RWPE1 (cell line): Measurements from ENCODE around the gene MED12L.
A peak's percentile ranks its signal among the peaks of the same experiment; 100 is the strongest.

Experiments used
- CTCF ChIA-PET: fragments of 350-600 bp; sonication (Branson Sonifier 250); formaldehyde crosslinking; extraction: SDS; loops from one replicate; lab custom pipeline; 2021; lab: Yijun Ruan, JAX
- POLR2A ChIA-PET: fragments of 400-600 bp; formaldehyde crosslinking; extraction: SDS; loops from one replicate; lab custom pipeline; 2020; ENCODE audit warnings: antibody characterized with exemption; ENCODE audit not compliant: low non-redundant PET; lab: Yijun Ruan, JAX
- DNase-seq: peaks from one replicate; pipeline ENCODE4 v3.0.0; 2012; ENCODE audit warnings: low spot score
- H3K27ac ChIP-seq: fragments of 450-650 bp; 2 replicates; pipeline ENCODE4 v1.5.1; 2017
- CTCF ChIP-seq: fragments of 450-650 bp; conservative IDR thresholded peaks from 2 replicates; pipeline ENCODE4 v1.5.1; 2017; ENCODE audit warnings: low read depth, mild to moderate bottlenecking

MED12L gene

GRCh38 chr3:151431940-151432339, 346.5 kb downstream of the MED12L start:
- ChIA-PET POLR2A (no interaction called here), CTCF (interaction anchor here (0.7 kb wide), 1 partner anchor 405 kb away, joined by 3 read pairs; no protein-coding TSS in a partner anchor)
- DNase-seq: no peak
- TF ChIP-seq CTCF: no peak
- H3K27ac ChIP-seq: no peak overlapping the region

GRCh38 chr3:151432616-151433372, 347.3 kb downstream of the MED12L start:
- no peak for DNase-seq
- no peak overlapping the region for H3K27ac ChIP-seq
- ChIA-PET POLR2A (no interaction called here), CTCF (no interaction called here)
- no peak for TF ChIP-seq CTCF

- ChIA-PET POLR2A (no interaction called here), CTCF (interaction anchor here (0.6 to 0.8 kb wide), 2 partner anchors 34 to 196 kb away, joined by 3 to 4 read pairs; no protein-coding TSS in a partner anchor)
- H3K27ac ChIP-seq: no peak overlapping the region
- TF ChIP-seq CTCF: no peak
- peak; percentile 60 for DNase-seq
Measured at GRCh38 chr3:151434151-151434890, 348.9 kb downstream of the MED12L start.

- DNase-seq: no peak
- CTCF ChIA-PET: no interaction called here
- TF ChIP-seq CTCF: no peak
- no peak overlapping the region for H3K27ac ChIP-seq
- POLR2A ChIA-PET: no interaction called here
Measured at GRCh38 chr3:151436675-151437446, 351.4 kb downstream of the MED12L start.

- POLR2A ChIA-PET: no interaction called here
- H3K27ac ChIP-seq: no peak overlapping the region
- CTCF ChIA-PET: interaction anchor here (1.0 kb wide), 1 partner anchor 270 kb away, joined by 5 read pairs; no protein-coding TSS in a partner anchor
- TF ChIP-seq CTCF: no peak
- DNase-seq: no peak
Measured at GRCh38 chr3:151437906-151438305, 352.4 kb downstream of the MED12L start.

- POLR2A ChIA-PET: no interaction called here
- CTCF ChIA-PET: interaction anchor here (0.6 to 2.5 kb wide), 8 partner anchors 9 to 513 kb away, joined by 3 to 10 read pairs (median 3); no protein-coding TSS in a partner anchor
- peak; percentile 46 for DNase-seq
- TF ChIP-seq CTCF: peak; percentile 76
- H3K27ac ChIP-seq: no peak overlapping the region
Measured at GRCh38 chr3:151439652-151440125, 354.2 kb downstream of the MED12L start.
